Stimulated activated memory B cell treated with anti-CD40 and anti-IgM and Interleukin-4, amounts not matched to agents 10 μg/mL and 1 μg/mL and 100 μg/mL, for 72 hours (primary cell): ENCODE measurements around the gene GFY.

Experiments used
- ATAC-seq: fragments of 150-1000 bp; cut with Tn5 transposase; 2 replicates; pipeline ENCODE4 v1.10.0; 2021
- H3K27ac Mint-ChIP-seq: one replicate; pipeline ENCODE4 v1.8.0; 2022; ENCODE audit warnings: mild to moderate bottlenecking, mixed read lengths
- H3K27me3 Mint-ChIP-seq: one replicate; pipeline ENCODE4 v1.8.0; 2022; ENCODE audit warnings: mixed read lengths
- H3K36me3 Mint-ChIP-seq: one replicate; pipeline ENCODE4 v1.8.0; 2022; ENCODE audit warnings: mixed read lengths
- H3K4me1 Mint-ChIP-seq: one replicate; pipeline ENCODE4 v1.8.0; 2022; ENCODE audit warnings: mixed read lengths
- H3K4me3 Mint-ChIP-seq: one replicate; pipeline ENCODE4 v1.8.0; 2022; ENCODE audit warnings: mild to moderate bottlenecking, moderate library complexity, mixed read lengths
- H3K9me3 Mint-ChIP-seq: one replicate; pipeline ENCODE4 v1.8.0; 2022; ENCODE audit warnings: mixed read lengths

The GFY gene

GRCh38 chr19:49419173-49419572 lies 6.0 kb upstream of the GFY start:
- no peak overlapping the region for H3K4me3 Mint-ChIP-seq
- peaks cover 77% of the 10 kb centered on the region for H3K27me3 Mint-ChIP-seq
- no peaks in the 10 kb centered on the region for H3K36me3 Mint-ChIP-seq
- no peaks in the 10 kb centered on the region for H3K9me3 Mint-ChIP-seq
- peaks cover 60% of the 10 kb centered on the region for H3K4me1 Mint-ChIP-seq
- no peak overlapping the region for H3K27ac Mint-ChIP-seq
- no peak for ATAC-seq

DNA sequence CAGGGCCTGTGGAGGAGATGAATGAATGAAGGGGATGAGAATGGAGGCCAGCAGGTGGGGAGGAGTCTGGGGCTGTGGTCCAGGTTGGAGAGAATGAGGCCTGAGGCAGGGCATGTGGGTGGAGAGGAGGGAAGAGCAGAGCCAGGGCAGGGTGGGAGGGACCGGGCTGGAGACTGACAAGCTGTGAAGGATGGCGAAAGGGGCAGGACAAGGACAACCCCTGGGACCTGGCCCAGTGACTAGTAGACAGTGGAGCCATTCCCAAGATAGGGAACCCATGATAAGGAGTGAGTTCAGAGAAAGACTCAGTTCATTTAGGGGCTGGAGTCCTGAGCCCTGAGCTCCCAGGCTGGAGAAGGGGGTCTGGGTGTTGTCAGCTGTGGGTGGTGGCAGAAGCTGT lies 5.0 kb upstream of the GFY start:
- H3K4me1 Mint-ChIP-seq: peaks cover 51% of the 10 kb centered on the region
- no peaks in the 10 kb centered on the region for H3K9me3 Mint-ChIP-seq
- peaks cover 87% of the 10 kb centered on the region for H3K27me3 Mint-ChIP-seq
- no peak overlapping the region for H3K4me3 Mint-ChIP-seq
- ATAC-seq: no peak
- no peaks in the 10 kb centered on the region for H3K36me3 Mint-ChIP-seq
- no peak overlapping the region for H3K27ac Mint-ChIP-seq

GRCh38 chr19:49421039-49421877 lies 3.9 kb upstream of the GFY start:
- H3K9me3 Mint-ChIP-seq: no peaks in the 10 kb centered on the region
- peak overlapping the region; percentile 16 for H3K4me3 Mint-ChIP-seq
- no peaks in the 10 kb centered on the region for H3K36me3 Mint-ChIP-seq
- H3K4me1 Mint-ChIP-seq: peaks cover 53% of the 10 kb centered on the region
- H3K27me3 Mint-ChIP-seq: peaks cover 98% of the 10 kb centered on the region
- no peak for ATAC-seq
- no peak overlapping the region for H3K27ac Mint-ChIP-seq

- peak overlapping the region; percentile 16 for H3K4me3 Mint-ChIP-seq
- no peaks in the 10 kb centered on the region for H3K36me3 Mint-ChIP-seq
- H3K4me1 Mint-ChIP-seq: peaks cover 59% of the 10 kb centered on the region
- no peak for ATAC-seq
- H3K27me3 Mint-ChIP-seq: peaks cover 100% of the 10 kb centered on the region
- H3K27ac Mint-ChIP-seq: no peak overlapping the region
- H3K9me3 Mint-ChIP-seq: no peaks in the 10 kb centered on the region
These were observed 3.3 kb upstream of the GFY start for GRCh38 chr19:49421878-49422202.

- Mint-ChIP-seq H3K27ac (no peak overlapping the region), H3K27me3 (peaks cover 100% of the 10 kb centered on the region), H3K36me3 (no peaks in the 10 kb centered on the region), H3K9me3 (no peaks in the 10 kb centered on the region), H3K4me1 (peaks cover 62% of the 10 kb centered on the region), H3K4me3 (peak overlapping the region; percentile 72)
- peak; percentile 22 for ATAC-seq
These were observed 2.6 kb upstream of the GFY start for GRCh38 chr19:49422407-49423070.

DNA sequence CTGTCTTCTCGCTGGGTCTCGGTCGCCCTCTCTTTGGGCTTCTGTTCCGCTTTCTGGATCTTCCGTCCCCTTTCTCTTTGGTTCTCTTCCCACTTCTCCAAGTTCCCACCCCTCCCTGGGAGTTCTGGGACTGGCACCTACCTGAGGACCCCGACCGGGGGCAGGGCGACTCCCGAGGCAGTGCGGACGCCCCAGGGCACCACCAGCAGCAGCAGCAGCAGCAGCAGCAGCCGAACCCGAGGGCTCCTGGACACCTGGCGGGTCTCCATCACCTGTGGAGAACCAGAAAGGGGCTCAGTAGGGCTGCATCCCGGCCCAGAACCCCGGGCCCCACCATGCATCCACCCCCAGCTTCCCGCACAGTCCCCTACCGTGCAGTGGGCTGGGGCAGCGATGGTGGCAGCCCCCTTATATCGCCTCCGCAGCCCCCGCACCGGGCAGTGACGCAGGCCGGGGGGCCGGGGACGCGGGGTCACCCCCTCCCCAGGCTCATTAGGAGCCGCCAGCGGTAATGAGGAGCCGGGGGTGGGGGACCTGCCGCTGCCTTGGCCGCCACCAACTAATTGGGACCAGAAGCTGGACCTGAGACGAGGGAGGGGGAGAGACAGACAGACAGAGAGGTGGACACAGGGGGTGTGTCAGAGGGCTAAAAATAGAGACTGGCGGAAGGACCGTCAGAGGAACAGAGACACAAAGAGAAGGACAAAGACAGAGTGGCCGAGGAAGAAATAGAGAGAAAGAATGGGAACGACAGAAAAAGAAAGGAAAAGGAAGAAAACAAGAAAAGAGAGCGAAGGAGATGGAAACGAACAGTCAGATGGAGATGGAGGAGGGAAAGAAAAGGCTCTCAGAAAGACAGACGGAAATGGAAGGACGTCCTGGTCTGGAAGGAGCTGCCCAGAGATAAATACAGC lies 1.9 kb upstream of the GFY start, which contains the start of gene PTH2:
PTH2 (minus strand) TSS at position 371 of the 914 bp plus-strand sequence; CDS start at position 269, 102 bp downstream.
- Mint-ChIP-seq H3K36me3 (no peaks in the 10 kb centered on the region), H3K27me3 (peaks cover 100% of the 10 kb centered on the region), H3K4me1 (peaks cover 62% of the 10 kb centered on the region), H3K4me3 (peak within 1 kb of the TSS; percentile 72), H3K27ac (no peak within 1 kb of the TSS), H3K9me3 (no peaks in the 10 kb centered on the region)
- peak; percentile 4 for ATAC-seq

DNA sequence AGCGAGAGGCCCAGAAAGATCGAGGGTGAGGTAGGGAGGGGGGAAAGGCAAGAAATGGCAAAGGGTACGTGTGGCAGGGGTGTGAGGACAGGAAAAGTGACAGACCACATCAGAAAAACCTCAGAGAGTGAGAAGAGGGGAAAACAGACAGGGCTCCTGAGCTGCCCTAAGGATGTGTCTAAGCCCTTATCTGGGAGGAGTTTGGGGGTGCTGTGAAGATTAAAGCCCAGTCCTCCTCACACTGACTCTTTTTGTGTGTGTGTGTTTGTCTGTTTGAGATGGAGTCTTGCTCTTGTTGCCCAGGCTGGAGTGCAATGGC lies 1.2 kb upstream of the GFY start:
- Mint-ChIP-seq H3K4me3 (no peak overlapping the region), H3K4me1 (peaks cover 66% of the 10 kb centered on the region), H3K36me3 (no peaks in the 10 kb centered on the region), H3K27me3 (peaks cover 100% of the 10 kb centered on the region), H3K9me3 (no peaks in the 10 kb centered on the region), H3K27ac (no peak overlapping the region)
- ATAC-seq: no peak

DNA sequence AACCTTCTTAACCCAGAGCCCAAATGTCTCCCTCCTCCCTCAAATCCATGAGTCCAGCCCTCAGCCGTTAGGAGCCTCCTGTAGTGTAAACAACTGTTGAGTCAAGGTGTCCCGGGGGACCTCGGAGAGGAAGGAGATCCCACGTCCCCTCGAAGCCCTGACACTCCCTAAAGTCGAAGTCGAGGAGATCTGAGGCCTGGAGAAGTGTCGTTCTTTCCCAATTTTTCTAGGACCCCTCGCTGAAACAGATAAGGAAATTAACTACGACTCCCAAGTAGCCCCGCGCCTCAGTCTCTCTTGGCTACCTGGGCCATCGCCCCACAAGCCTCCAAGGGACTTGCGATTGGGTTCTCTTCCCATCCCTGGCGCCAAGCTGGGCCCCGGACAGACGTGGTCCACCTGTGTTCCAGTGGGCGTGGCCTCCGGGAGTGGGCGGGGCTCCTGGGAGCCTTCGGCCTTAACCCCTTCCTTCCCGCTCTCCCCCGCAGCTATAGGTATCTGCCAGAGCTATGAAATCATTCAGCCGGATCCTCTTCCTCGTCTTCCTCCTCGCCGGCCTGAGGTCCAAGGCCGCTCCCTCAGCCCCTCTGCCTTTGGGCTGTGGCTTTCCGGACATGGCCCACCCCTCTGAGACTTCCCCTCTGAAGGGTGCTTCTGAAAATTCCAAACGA lies 869 bp downstream of the GFY start:
- no peak for ATAC-seq
- Mint-ChIP-seq H3K4me1 (peaks cover 79% of the 10 kb centered on the region), H3K9me3 (no peaks in the 10 kb centered on the region), H3K4me3 (no peak overlapping the region), H3K27me3 (peaks cover 100% of the 10 kb centered on the region), H3K36me3 (no peaks in the 10 kb centered on the region), H3K27ac (peak overlapping the region; percentile 53)

- H3K36me3 Mint-ChIP-seq: no peaks in the 10 kb centered on the region
These were observed 2.2 kb downstream of the GFY start for GRCh38 chr19:49427339-49427738.

DNA sequence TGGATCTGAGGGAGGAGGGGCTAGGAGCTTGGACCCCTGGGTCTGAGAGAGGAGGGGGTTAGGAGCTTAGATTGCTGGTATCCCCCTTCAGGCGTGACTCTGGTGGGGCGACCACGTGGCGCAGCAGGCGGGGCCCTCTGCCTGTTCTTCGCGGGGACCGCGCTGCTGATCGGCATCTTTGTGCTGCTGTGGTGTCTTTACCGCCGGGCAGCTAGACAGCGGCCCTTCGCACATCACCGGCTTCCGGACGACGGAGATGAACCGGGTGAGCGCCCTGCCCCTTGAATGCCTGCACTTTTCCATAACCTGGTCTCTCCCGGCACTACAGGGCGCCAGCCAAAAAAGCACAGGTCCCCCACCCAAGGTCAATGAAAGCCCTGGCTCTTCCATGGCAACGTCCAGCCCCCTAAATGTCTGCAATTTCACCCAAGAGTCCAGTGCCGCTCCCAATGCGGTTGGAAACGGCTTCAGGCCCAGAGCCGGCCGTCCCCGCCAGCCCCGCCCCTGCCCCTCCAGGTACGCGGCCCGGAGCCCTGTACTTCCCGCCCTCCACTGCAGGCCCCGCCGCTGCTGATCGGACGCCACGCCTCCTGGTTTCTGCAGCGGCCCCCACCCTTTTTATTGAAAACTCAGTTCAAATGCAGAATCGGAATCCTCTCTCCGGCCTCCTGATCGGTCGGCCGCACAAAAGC lies 2.8 kb downstream of the GFY start:
- no peaks in the 10 kb centered on the region for H3K36me3 Mint-ChIP-seq
- no peaks in the 10 kb centered on the region for H3K9me3 Mint-ChIP-seq
- peak; percentile 59 for ATAC-seq
- peaks cover 100% of the 10 kb centered on the region for H3K27me3 Mint-ChIP-seq
- peak overlapping the region; percentile 42 for H3K4me3 Mint-ChIP-seq
- H3K4me1 Mint-ChIP-seq: peaks cover 73% of the 10 kb centered on the region
- peak overlapping the region; percentile 53 for H3K27ac Mint-ChIP-seq

More at GRCh38 chr19:49427339-49427738, 2.2 kb downstream of the GFY start:
- peaks cover 100% of the 10 kb centered on the region for H3K27me3 Mint-ChIP-seq
- peak overlapping the region; percentile 53 for H3K27ac Mint-ChIP-seq
- H3K9me3 Mint-ChIP-seq: no peaks in the 10 kb centered on the region
- H3K4me1 Mint-ChIP-seq: peaks cover 73% of the 10 kb centered on the region
- H3K4me3 Mint-ChIP-seq: peak overlapping the region; percentile 14
- no peak for ATAC-seq

- no peak for ATAC-seq
- H3K27me3 Mint-ChIP-seq: peaks cover 100% of the 10 kb centered on the region
- no peaks in the 10 kb centered on the region for H3K9me3 Mint-ChIP-seq
- no peak overlapping the region for H3K27ac Mint-ChIP-seq
- H3K4me3 Mint-ChIP-seq: peak overlapping the region; percentile 42
- no peaks in the 10 kb centered on the region for H3K36me3 Mint-ChIP-seq
- peaks cover 71% of the 10 kb centered on the region for H3K4me1 Mint-ChIP-seq
These were observed 3.6 kb downstream of the GFY start for GRCh38 chr19:49428547-49429451.

GRCh38 chr19:49430172-49430677 lies 5.0 kb downstream of the GFY start:
- Mint-ChIP-seq H3K9me3 (no peaks in the 10 kb centered on the region), H3K4me1 (peaks cover 68% of the 10 kb centered on the region), H3K27ac (no peak overlapping the region), H3K4me3 (no peak overlapping the region), H3K27me3 (peaks cover 99% of the 10 kb centered on the region), H3K36me3 (no peaks in the 10 kb centered on the region)
- ATAC-seq: no peak

- no peaks in the 10 kb centered on the region for H3K36me3 Mint-ChIP-seq
- ATAC-seq: no peak
- H3K27ac Mint-ChIP-seq: no peak overlapping the region
- H3K4me3 Mint-ChIP-seq: no peak overlapping the region
- no peaks in the 10 kb centered on the region for H3K9me3 Mint-ChIP-seq
- H3K4me1 Mint-ChIP-seq: peaks cover 63% of the 10 kb centered on the region
- H3K27me3 Mint-ChIP-seq: peaks cover 99% of the 10 kb centered on the region
These were observed 5.6 kb downstream of the GFY start for GRCh38 chr19:49430678-49431329.
